ENCODE measurements around the gene E2F2.

- TF ChIP-seq ZNF610 (tag by site-specific recombination; IDR thresholded peaks at IDR 0.05; ENCODE audit: borderline replicate concordance) (no peak), ZBTB21 (tag by site-specific recombination; IDR thresholded peaks at IDR 0.05) (no peak), ZNF776 (tag by site-specific recombination; IDR thresholded peaks at IDR 0.05; ENCODE audit: borderline replicate concordance) (no peak), SETDB1 (IDR thresholded peaks at IDR 0.05; ENCODE audit: insufficient read length, low read length) (no peak), ZBTB20 (tag by site-specific recombination; IDR thresholded peaks at IDR 0.05) (no peak), ZNF274 (IDR thresholded peaks at IDR 0.05; ENCODE audit: low read length) (no peak), ZNF274 (tag by site-specific recombination; IDR thresholded peaks at IDR 0.05; ENCODE audit: borderline replicate concordance) (no peak), ZBTB11 (tag by site-specific recombination; conservative IDR thresholded peaks at IDR 0.05; ENCODE audit: low read depth) (no peak), HIC1 (tag by site-specific recombination; IDR thresholded peaks at IDR 0.05) (no peak), BCL11A (tag by site-specific recombination; IDR thresholded peaks at IDR 0.05; ENCODE audit: low read depth) (no peak), TCF7L2 (IDR thresholded peaks at IDR 0.05; ENCODE audit: borderline replicate concordance, low read depth, low read length) (no peak), EGR2 (tag by site-specific recombination; IDR thresholded peaks at IDR 0.05; ENCODE audit: low read depth) (no peak), ZNF544 (tag by site-specific recombination; IDR thresholded peaks at IDR 0.05) (no peak)
- TF ChIP-seq, protein P1, sequence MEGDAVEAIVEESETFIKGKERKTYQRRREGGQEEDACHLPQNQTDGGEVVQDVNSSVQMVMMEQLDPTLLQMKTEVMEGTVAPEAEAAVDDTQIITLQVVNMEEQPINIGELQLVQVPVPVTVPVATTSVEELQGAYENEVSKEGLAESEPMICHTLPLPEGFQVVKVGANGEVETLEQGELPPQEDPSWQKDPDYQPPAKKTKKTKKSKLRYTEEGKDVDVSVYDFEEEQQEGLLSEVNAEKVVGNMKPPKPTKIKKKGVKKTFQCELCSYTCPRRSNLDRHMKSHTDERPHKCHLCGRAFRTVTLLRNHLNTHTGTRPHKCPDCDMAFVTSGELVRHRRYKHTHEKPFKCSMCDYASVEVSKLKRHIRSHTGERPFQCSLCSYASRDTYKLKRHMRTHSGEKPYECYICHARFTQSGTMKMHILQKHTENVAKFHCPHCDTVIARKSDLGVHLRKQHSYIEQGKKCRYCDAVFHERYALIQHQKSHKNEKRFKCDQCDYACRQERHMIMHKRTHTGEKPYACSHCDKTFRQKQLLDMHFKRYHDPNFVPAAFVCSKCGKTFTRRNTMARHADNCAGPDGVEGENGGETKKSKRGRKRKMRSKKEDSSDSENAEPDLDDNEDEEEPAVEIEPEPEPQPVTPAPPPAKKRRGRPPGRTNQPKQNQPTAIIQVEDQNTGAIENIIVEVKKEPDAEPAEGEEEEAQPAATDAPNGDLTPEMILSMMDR (tag by site-specific recombination; IDR thresholded peaks at IDR 0.05): no peak
Observed at GRCh38 chr1:23470282-23471070, 60.6 kb downstream of the E2F2 start.
